Dermis lymphatic vessel endothelial cell (primary cell): Measurements from ENCODE around the gene LCLAT1. TPM values are rescaled to one million over a fixed set of nuclear protein-coding genes. Genes with fewer than 3 reads are reported as not detected.

Experiments used
- total RNA-seq: library from RNA; depleted of rRNA; stranded (reverse); fragments of >200 nt; gene quantifications from 2 replicates; pipeline ENCODE4 v1.2.1, GENCODE V29; 2014

LCLAT1 gene
- total RNA-seq: 9.5 and 11.3 TPM in 2 replicates

GRCh38 chr2:30447149-30448045 is at the start of gene LCLAT1:
LCLAT1 (plus strand) TSS chr2:30447246; CDS start chr2:30525591, 78,345 bp downstream.

Other genes with a start within 250 kb of the LCLAT1 start
- 73.8 and 87.7 TPM in 2 replicates for gene LBH, start 215.7 kb upstream of the LCLAT1 start, total RNA-seq